HepG2 (cell line): ENCODE data around the gene PTPN3. TPM values are rescaled to one million over a fixed set of nuclear protein-coding genes. Genes with fewer than 3 reads are reported as not detected.

Source experiments
- ATF6 ChIP-seq: sonication (generic); formaldehyde crosslinking; conservative IDR thresholded peaks from 2 replicates; pipeline ENCODE4 v1.4.0; 2020; ENCODE audit warnings: missing genetic modification reagents
- ATRX ChIP-seq: sonication (generic); formaldehyde crosslinking; IDR thresholded peaks from 2 replicates; pipeline ENCODE4 v1.4.0; 2020; ENCODE audit warnings: missing genetic modification reagents, borderline replicate concordance
- HMGA1 ChIP-seq: sonication (generic); formaldehyde crosslinking; conservative IDR thresholded peaks from 2 replicates; pipeline ENCODE4 v1.4.0; 2020; ENCODE audit warnings: missing genetic modification reagents
- NFRKB ChIP-seq: fragments of 450-650 bp; IDR thresholded peaks from 2 replicates; pipeline ENCODE4 v1.6.1; 2017
- PREB ChIP-seq: sonication (generic); formaldehyde crosslinking; IDR thresholded peaks from 2 replicates; pipeline ENCODE4 v1.4.0; 2020; ENCODE audit warnings: missing genetic modification reagents
- SIN3B ChIP-seq: fragments of 150-350 bp; IDR thresholded peaks from 2 replicates; pipeline ENCODE4 v1.6.1; 2014; ENCODE audit warnings: low read length
- SNAI1 ChIP-seq: sonication (generic); formaldehyde crosslinking; IDR thresholded peaks from 2 replicates; pipeline ENCODE4 v1.5.0; 2020; ENCODE audit warnings: mild to moderate bottlenecking, missing genetic modification reagents, borderline replicate concordance
- SNAPC4 ChIP-seq: sonication (generic); formaldehyde crosslinking; IDR thresholded peaks from 2 replicates; pipeline ENCODE4 v1.4.0; 2020; ENCODE audit warnings: mild to moderate bottlenecking, missing genetic modification reagents
- SRSF9 ChIP-seq: fragments of 200-400 bp; formaldehyde crosslinking; IDR thresholded peaks from 2 replicates; pipeline ENCODE4 v1.6.1; 2018; ENCODE audit warnings: borderline replicate concordance, mild to moderate bottlenecking, low read depth, low read length; ENCODE audit not compliant: insufficient read depth, poor library complexity, severe bottlenecking
- TFAP4 ChIP-seq: sonication (generic); IDR thresholded peaks from 2 replicates; pipeline ENCODE4 v1.6.1; 2016; ENCODE audit warnings: low read depth, borderline replicate concordance
- ZMYM4 ChIP-seq: sonication (generic); formaldehyde crosslinking; IDR thresholded peaks from 2 replicates; pipeline ENCODE4 v1.8.1; 2023; ENCODE audit warnings: mild to moderate bottlenecking, missing genetic modification reagents
- ZNF225 ChIP-seq: sonication (generic); formaldehyde crosslinking; IDR thresholded peaks from 2 replicates; pipeline ENCODE4 v1.4.0; 2020; ENCODE audit warnings: mild to moderate bottlenecking, missing genetic modification reagents
- ZNF567 ChIP-seq: sonication (generic); formaldehyde crosslinking; IDR thresholded peaks from 2 replicates; pipeline ENCODE4 v1.8.1; 2023; ENCODE audit warnings: mild to moderate bottlenecking, missing genetic modification reagents, borderline replicate concordance
- ZNF598 ChIP-seq: sonication (generic); formaldehyde crosslinking; IDR thresholded peaks from 2 replicates; pipeline ENCODE4 v1.5.1; 2020; ENCODE audit warnings: mild to moderate bottlenecking, missing genetic modification reagents, borderline replicate concordance
- ZNF619 ChIP-seq: sonication (generic); formaldehyde crosslinking; IDR thresholded peaks from 2 replicates; pipeline ENCODE4 v1.4.0; 2020; ENCODE audit warnings: mild to moderate bottlenecking, missing genetic modification reagents
- ZNF720 ChIP-seq: sonication (generic); formaldehyde crosslinking; IDR thresholded peaks from 2 replicates; pipeline ENCODE4 v1.4.0; 2020; ENCODE audit warnings: missing genetic modification reagents
- ZNF746 ChIP-seq: sonication (generic); formaldehyde crosslinking; IDR thresholded peaks from 2 replicates; pipeline ENCODE4 v1.8.0; 2022; ENCODE audit warnings: mild to moderate bottlenecking, missing genetic modification reagents
- ZNF75D ChIP-seq: sonication (generic); formaldehyde crosslinking; IDR thresholded peaks from 2 replicates; pipeline ENCODE4 v1.8.1; 2023; ENCODE audit warnings: missing genetic modification reagents, mild to moderate bottlenecking, borderline replicate concordance
- polyA plus RNA-seq, 8 experiments: library from polyadenylated mRNA; depleted of rRNA in 3 of 8; stranded (reverse) in 7 of 8; unstranded in 1 of 8; fragments of >200 nt; fragmentation: Illumina TruSeq in 4 of 8; extraction: Trizol in 4 of 8; gene quantifications; 2 replicates each; pipeline versions ENCODE4 v1.2.1 to v1.2.3, GENCODE V29; 2011 to 2016; ENCODE audit warnings: low read depth in 4 of 8, missing spikeins in 1 of 8, mixed read lengths in 1 of 8; ENCODE audit not compliant: insufficient read depth in 1 of 8
- total RNA-seq, 5 experiments: library from RNA; depleted of rRNA; stranded (reverse); fragments of >200 nt; fragmentation: Illumina TruSeq; extraction: Trizol; gene quantifications; 2 replicates each; pipeline ENCODE4 v1.2.3, GENCODE V29; 2016; ENCODE audit warnings: low read depth in 1 of 5
- TF ChIP-seq, protein P1 (sequence below): sonication (generic); formaldehyde crosslinking; IDR thresholded peaks from 2 replicates; pipeline ENCODE4 v1.8.1; 2023; ENCODE audit warnings: mild to moderate bottlenecking, inconsistent platforms, moderate library complexity, missing genetic modification reagents, borderline replicate concordance

The PTPN3 gene
- total and polyA plus RNA-seq, 2 of the 13 experiments (the other 11 are each of a cell fraction or from before 2014, with no cell fraction given): 5.6 to 20.5 TPM

GRCh38 chr9:109499631-109500410 is 1.7 kb upstream of the PTPN3 start (continued):
- TF ChIP-seq HMGA1 (no peak), ZNF746 (CRISPR knock-in tag) (0 out of 2 replicates have a peak, but pooled peaks have one; percentile 49), ZNF598 (CRISPR knock-in tag) (no peak), ZNF225 (CRISPR knock-in tag) (0 out of 2 replicates have a peak, but pooled peaks have one; percentile 64), SRSF9 (no peak), ATF6 (CRISPR knock-in tag) (no peak), SNAPC4 (CRISPR knock-in tag) (no peak), ZNF567 (CRISPR knock-in tag) (0 out of 2 replicates have a peak, but pooled peaks have one; percentile 37), SIN3B (no peak), ZMYM4 (peak; percentile 49; the same call in 1 of the 2 replicates), ATRX (CRISPR knock-in tag) (no peak), PREB (CRISPR knock-in tag) (no peak), SNAI1 (CRISPR knock-in tag) (no peak), ZNF619 (no peak), TFAP4 (no peak; the same call in 1 of the 2 replicates), ZNF75D (CRISPR knock-in tag) (no peak), ZNF720 (CRISPR knock-in tag) (no peak), NFRKB (no peak)
- TF ChIP-seq, protein P1, sequence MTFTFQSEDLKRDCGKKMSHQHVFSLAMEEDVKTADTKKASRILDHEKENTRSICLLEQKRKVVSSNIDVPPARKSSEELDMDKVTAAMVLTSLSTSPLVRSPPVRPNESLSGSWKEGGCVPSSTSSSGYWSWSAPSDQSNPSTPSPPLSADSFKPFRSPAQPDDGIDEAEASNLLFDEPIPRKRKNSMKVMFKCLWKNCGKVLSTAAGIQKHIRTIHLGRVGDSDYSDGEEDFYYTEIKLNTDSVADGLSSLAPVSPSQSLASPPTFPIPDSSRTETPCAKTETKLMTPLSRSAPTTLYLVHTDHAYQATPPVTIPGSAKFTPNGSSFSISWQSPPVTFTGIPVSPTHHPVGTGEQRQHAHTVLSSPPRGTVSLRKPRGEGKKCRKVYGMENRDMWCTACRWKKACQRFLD (CRISPR knock-in tag): no peak; the same call in 1 of the 2 replicates
